Bronchial epithelial cell (primary cell): Measurements from ENCODE around the gene SELENOH. TPM values are rescaled to one million over a fixed set of nuclear protein-coding genes. Genes with fewer than 3 reads are reported as not detected.

ENCODE experiments used
- DNase-seq: peaks from one replicate; pipeline ENCODE4 v3.0.0-alpha.2; 2010; ENCODE audit warnings: low read depth
- FAIRE-seq: peaks from 2 replicates; lab custom pipeline; 2011; peaks lifted over from hg19 to GRCh38; lab: Jason Lieb, UNC
- H3K27me3 ChIP-seq: 2 replicates; pipeline ENCODE4 v1.5.1; 2011; ENCODE audit warnings: low read length; ENCODE audit not compliant: control insufficient read depth, insufficient read depth
- H3K36me3 ChIP-seq: 2 replicates; pipeline ENCODE4 v1.5.1; 2011; ENCODE audit warnings: low read length; ENCODE audit not compliant: control insufficient read depth, insufficient read depth
- H3K4me3 ChIP-seq: 2 replicates; pipeline ENCODE4 v1.5.1; 2011; ENCODE audit warnings: mild to moderate bottlenecking, low read depth, low read length, control low read depth
- total RNA-seq: library from RNA; depleted of rRNA; stranded (reverse); fragments of >200 nt; gene quantifications from 2 replicates; pipeline ENCODE4 v1.2.1, GENCODE V29; 2014
- TF ChIP-seq, protein P1 (sequence below): IDR thresholded peaks from 2 replicates; pipeline ENCODE4 v1.5.1; 2011; ENCODE audit warnings: mild to moderate bottlenecking, moderate library complexity, low read length, control low read depth, inconsistent platforms; ENCODE audit not compliant: insufficient read depth, severe bottlenecking

The SELENOH gene
- total RNA-seq, 1 donor from 2014 or later: 139 TPM

GRCh38 chr11:57758174-57758573, 16.9 kb downstream of the SELENOH start:
- TF ChIP-seq, protein P1, sequence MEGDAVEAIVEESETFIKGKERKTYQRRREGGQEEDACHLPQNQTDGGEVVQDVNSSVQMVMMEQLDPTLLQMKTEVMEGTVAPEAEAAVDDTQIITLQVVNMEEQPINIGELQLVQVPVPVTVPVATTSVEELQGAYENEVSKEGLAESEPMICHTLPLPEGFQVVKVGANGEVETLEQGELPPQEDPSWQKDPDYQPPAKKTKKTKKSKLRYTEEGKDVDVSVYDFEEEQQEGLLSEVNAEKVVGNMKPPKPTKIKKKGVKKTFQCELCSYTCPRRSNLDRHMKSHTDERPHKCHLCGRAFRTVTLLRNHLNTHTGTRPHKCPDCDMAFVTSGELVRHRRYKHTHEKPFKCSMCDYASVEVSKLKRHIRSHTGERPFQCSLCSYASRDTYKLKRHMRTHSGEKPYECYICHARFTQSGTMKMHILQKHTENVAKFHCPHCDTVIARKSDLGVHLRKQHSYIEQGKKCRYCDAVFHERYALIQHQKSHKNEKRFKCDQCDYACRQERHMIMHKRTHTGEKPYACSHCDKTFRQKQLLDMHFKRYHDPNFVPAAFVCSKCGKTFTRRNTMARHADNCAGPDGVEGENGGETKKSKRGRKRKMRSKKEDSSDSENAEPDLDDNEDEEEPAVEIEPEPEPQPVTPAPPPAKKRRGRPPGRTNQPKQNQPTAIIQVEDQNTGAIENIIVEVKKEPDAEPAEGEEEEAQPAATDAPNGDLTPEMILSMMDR: no peak
- Histone ChIP-seq H3K4me3 (no peak overlapping the region), H3K27me3 (no peaks in the 10 kb centered on the region), H3K36me3 (no peaks in the 10 kb centered on the region)
- FAIRE-seq (no peak), DNase-seq (no peak)

- FAIRE-seq (no peak), DNase-seq (peak; percentile 96)
- Histone ChIP-seq H3K36me3 (no peaks in the 10 kb centered on the region), H3K27me3 (no peaks in the 10 kb centered on the region), H3K4me3 (peak within 1 kb of the TSS; percentile 83)
- TF ChIP-seq, protein P1: no peak
These were observed 20.3 kb downstream of the SELENOH start, which contains the start of gene CTNND1 for GRCh38 chr11:57761301-57762234. Gene CTNND1, plus strand, starts transcription at chr11:57761802. Its CDS starts 29,677 bp downstream, at chr11:57791479.

DNA sequence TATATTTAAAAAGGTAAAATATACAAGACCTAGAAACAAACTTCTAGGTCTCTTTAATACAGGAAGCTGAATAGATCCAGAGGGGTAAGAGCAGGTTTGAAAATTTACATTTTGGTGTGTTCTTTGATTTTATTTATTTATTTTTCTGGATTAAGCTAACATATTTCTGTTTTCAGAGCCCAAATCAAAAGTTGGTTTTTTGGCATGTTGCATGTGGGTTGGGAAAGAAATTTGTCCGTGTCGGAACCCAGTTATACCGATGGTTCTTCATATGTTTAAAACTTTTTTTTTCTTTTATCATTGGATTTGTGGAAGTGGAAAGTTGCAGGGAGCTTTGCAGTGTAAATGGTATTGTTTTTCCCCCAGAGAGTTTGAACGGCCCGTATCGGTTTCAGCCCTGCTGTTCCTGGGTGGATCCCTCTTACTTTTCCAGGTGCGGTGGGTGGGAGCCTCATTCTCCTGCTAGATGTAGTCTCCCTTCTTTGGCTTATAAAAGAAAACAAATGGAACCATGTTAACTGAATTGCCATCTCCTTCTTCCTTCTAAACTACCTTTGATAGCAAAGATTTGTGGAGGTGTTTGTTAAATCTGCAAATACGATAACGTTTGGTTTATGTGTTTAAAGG, 21.1 kb downstream of the SELENOH start:
- Histone ChIP-seq H3K27me3 (no peaks in the 10 kb centered on the region), H3K4me3 (peak overlapping the region; percentile 83), H3K36me3 (no peaks in the 10 kb centered on the region)
- TF ChIP-seq, protein P1: no peak
- FAIRE-seq: no peak
- DNase-seq: no peak

DNA sequence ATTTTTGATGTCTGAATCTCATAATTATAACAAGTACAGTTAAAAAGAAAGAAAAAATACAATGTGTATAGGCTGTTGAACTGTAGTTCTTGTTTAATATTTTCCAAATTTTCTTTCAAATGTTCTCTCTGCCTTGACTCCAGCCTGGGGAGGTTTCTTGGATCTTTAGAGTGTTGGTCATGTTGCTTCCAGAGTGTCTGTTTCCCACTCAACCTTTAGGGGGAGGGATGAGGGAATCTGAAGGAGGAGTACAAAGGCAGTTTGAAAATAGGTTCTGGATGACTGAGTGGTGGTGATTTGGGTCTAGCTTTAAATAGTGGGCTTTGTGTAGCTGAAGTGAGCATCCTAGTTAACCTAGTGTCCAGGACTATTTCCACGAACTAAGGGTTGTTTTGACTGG, 22.3 kb downstream of the SELENOH start:
- FAIRE-seq: no peak
- Histone ChIP-seq H3K36me3 (no peaks in the 10 kb centered on the region), H3K4me3 (peak overlapping the region; percentile 83), H3K27me3 (no peaks in the 10 kb centered on the region)
- DNase-seq: no peak
- TF ChIP-seq, protein P1: peak; percentile 5

DNA sequence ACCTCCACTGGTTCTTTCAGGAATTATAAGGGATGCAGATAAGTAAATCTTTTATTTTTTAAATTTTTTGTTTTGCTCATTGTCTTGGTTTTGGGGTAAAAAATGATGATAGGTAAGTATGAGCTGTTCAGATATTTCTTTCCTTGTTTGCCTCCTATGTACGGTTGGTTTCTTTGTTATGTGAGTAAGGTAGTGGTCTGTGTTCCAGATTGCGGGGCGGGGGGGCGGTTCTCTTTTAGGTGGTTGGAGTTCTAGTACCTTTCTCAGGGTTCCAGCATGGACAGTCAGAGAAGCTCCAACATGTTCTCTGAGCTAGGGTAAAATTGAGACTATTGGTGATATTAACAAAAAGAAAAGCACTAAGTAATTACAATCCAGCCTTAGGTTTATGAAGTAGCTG, 22.7 kb downstream of the SELENOH start:
- TF ChIP-seq, protein P1: no peak
- DNase-seq (no peak), FAIRE-seq (no peak)
- Histone ChIP-seq H3K36me3 (no peaks in the 10 kb centered on the region), H3K27me3 (no peaks in the 10 kb centered on the region), H3K4me3 (peak overlapping the region; percentile 83)
